Erythroblast (primary cell): ENCODE data around the gene GAPVD1.
"Not testable (repeated sequence)": the region's sequence is repeated elsewhere in the genome, so short reads cannot be mapped to it uniquely, and the experiment has no call there.

Experiments used
- DNase-seq, 2 experiments: peaks; one replicate each; lab custom pipeline; 2025; lab: John Stamatoyannopoulos, UW
- GATA1 ChIP-seq: IDR thresholded peaks from 2 replicates; pipeline ENCODE4 v1.6.1; 2011; ENCODE audit warnings: low read depth, mild to moderate bottlenecking, control low read depth, low read length, moderate library complexity
- POLR2A ChIP-seq: IDR thresholded peaks from 2 replicates; pipeline ENCODE4 v1.6.1; 2011; ENCODE audit warnings: mild to moderate bottlenecking, low read length

GAPVD1 gene

GRCh38 chr9:125268394-125269013 lies 6.9 kb downstream of the GAPVD1 start:
- TF ChIP-seq GATA1 (no peak), POLR2A (no peak)
- DNase-seq: no peak

DNA sequence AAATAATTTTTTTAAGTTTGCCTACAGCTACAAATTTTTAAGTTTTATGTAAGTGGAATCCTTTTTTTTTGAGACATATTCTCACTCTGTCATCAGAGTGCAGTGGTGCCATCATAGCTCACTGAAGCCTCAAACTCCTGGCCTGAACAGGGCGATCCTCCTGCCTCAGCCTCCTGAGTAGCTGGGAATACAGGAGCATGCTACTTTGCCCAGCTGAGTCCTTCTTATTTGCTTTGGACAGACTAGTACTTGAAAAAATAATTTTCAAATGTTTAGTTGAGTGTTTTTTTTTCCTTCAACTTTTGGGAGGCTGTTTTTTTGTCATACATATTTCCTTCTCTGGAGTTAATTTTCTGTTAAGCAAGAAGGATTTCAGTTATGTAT lies 7.4 kb downstream of the GAPVD1 start:
- TF ChIP-seq GATA1: no peak
- TF ChIP-seq POLR2A: no peak

DNA sequence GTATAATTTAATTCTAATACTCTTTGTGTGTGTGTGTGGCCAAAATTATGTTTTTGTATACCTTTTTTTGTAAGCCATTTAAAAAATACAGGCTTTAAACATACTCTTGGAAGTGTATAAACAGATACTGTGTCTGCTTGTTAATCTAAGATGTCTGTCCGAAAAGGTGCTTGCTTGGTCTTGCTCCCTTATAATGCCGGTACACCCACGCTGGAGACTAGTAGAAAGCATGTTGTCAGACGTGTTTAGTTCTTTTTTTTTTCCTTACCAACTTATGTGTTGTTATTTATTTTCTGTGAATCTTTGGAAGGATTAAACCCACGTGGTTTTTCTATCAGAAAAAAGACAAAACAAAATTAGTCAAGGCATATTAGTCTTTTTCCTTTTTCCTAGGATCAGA lies 9.5 kb downstream of the GAPVD1 start:
- no peak for DNase-seq
- TF ChIP-seq POLR2A: no peak
- TF ChIP-seq GATA1: no peak

More for the DNA sequence above, 7.4 kb downstream of the GAPVD1 start:
- DNase-seq: no peak

GRCh38 chr9:125272697-125273096 lies 11.1 kb downstream of the GAPVD1 start:
- TF ChIP-seq POLR2A: no peak
- no peak for TF ChIP-seq GATA1
- peak in 1 of 2 experiments; percentile 61 for DNase-seq

GRCh38 chr9:125276771-125277170 lies 15.1 kb downstream of the GAPVD1 start:
- DNase-seq: no peak
- TF ChIP-seq GATA1: no peak
- no peak for TF ChIP-seq POLR2A

DNA sequence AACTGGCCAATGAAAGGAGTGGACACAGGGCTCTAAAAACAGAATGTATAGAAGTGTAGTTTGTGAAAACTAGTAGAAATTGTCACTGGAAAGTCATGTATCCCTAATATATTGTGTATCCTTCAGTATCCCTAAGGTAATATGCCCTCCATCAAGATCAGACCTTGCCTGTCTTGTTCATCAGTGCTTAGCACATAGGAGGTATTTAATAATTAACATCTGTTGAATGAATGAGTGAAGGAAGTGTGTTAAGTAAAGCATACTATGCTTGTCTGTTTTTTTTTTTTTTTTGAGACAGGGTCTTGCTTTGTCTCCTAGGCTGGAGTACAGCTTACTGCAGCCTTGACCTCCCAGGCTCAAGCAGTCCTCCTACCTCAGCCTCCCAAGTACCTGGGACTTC lies 15.8 kb downstream of the GAPVD1 start:
- TF ChIP-seq POLR2A (no peak), GATA1 (no peak)
- DNase-seq: no peak

- no peak for TF ChIP-seq POLR2A
- no peak for DNase-seq
Measured at GRCh38 chr9:125280945-125281344, 19.3 kb downstream of the GAPVD1 start.

DNA sequence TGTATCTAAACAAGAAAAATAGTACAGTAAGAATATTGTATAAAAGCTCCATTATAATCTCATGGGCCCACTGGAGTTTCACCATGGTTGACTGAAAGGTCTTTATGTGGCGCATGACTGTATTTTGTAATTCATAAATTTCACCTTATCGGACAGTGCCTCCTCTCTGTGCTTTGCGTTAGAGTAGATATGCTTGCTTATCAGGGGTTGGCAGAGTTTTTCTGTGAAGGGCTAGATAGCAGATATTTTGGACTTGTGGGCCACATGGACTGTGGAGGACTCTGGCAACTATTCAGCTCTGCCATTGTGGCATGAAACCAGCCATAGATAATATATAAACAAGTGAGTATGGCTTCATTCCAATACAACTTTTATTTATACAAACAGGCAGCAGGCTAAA lies 23.2 kb downstream of the GAPVD1 start:
- peak; percentile 97 to 100 for DNase-seq
- peak; percentile 49 for TF ChIP-seq POLR2A
- peak; percentile 99 for TF ChIP-seq GATA1

- DNase-seq: not testable (repeated sequence)
Measured at GRCh38 chr9:125286935-125287433, 25.4 kb downstream of the GAPVD1 start.

DNA sequence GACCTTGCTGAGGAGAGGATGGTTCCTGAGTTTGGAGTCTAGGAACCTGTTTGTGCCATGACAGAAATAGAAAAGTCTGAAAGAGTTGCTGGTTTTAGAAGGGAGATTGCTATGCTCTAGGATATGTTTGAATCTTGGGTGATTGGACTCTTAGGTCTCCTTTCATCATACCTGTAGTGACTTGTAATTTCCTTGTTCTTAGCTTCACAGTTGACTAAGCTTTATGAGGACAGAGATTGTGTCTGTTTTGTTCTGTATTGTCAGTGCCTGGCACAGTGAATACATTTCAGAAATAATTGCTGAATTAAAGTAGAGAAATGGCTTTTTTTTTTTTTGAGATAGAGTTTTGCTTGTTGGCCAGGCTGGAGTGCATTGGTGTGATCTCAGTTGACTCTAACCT lies 31.5 kb downstream of the GAPVD1 start:
- peak in 1 of 2 experiments; percentile 38 for DNase-seq
- no peak for TF ChIP-seq GATA1
- no peak for TF ChIP-seq POLR2A

GRCh38 chr9:125295657-125296056 lies 34.0 kb downstream of the GAPVD1 start:
- no peak for TF ChIP-seq POLR2A
- no peak for TF ChIP-seq GATA1
- peak in 1 of 2 experiments; percentile 24 for DNase-seq

GRCh38 chr9:125296843-125297372 lies 35.3 kb downstream of the GAPVD1 start:
- no peak for TF ChIP-seq POLR2A
- TF ChIP-seq GATA1: no peak
- no peak for DNase-seq

- TF ChIP-seq GATA1 (no peak), POLR2A (no peak)
Measured at GRCh38 chr9:125297917-125298316, 36.3 kb downstream of the GAPVD1 start.

GRCh38 chr9:125302241-125302640 lies 40.6 kb downstream of the GAPVD1 start:
- DNase-seq: no peak
- TF ChIP-seq GATA1 (no peak), POLR2A (no peak)

More at GRCh38 chr9:125297917-125298316, 36.3 kb downstream of the GAPVD1 start:
- no peak for DNase-seq

DNA sequence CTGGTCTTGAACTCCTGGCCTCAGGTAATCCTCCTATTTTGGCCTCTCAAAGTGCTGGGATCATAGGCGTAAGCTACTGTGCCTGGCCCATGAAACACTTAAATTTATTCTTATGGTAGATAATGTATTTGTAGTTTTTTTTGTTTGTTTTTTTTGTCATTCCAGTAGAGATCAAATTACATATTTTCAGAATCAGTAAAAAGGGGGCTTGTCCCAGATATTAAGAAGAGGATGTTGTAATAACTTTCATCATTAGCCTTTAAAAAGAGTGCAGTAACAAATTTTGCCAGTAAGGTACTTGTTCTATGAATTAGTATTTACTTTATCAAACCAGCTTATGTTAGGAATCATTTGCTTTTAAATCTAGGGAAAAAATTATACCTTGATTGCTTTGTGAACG lies 42.6 kb downstream of the GAPVD1 start:
- DNase-seq: no peak
- TF ChIP-seq POLR2A (no peak), GATA1 (no peak)
